ENCODE data around the gene MMP19. TPM values are rescaled to one million over a fixed set of nuclear protein-coding genes. Genes with fewer than 3 reads are reported as not detected.
"Not testable (repeated sequence)": the region's sequence is repeated elsewhere in the genome, so short reads cannot be mapped to it uniquely, and the experiment has no call there.

MMP19 gene
- total RNA-seq, 1 donor from 2014 or later, result 2.2 TPM

GRCh38 chr12:55874443-55874842, 31.7 kb upstream of the MMP19 start:
- peaks cover 16% of the 10 kb centered on the region for H3K9me3 ChIP-seq (replicated peaks)
- intact Hi-C loops (cut with micrococcal nuclease), result no loop called here
- DNase-seq, result no peak
- H3K36me3 ChIP-seq, result no peaks in the 10 kb centered on the region
- no peaks in the 10 kb centered on the region for H3K4me1 ChIP-seq
- TF ChIP-seq, protein P1, sequence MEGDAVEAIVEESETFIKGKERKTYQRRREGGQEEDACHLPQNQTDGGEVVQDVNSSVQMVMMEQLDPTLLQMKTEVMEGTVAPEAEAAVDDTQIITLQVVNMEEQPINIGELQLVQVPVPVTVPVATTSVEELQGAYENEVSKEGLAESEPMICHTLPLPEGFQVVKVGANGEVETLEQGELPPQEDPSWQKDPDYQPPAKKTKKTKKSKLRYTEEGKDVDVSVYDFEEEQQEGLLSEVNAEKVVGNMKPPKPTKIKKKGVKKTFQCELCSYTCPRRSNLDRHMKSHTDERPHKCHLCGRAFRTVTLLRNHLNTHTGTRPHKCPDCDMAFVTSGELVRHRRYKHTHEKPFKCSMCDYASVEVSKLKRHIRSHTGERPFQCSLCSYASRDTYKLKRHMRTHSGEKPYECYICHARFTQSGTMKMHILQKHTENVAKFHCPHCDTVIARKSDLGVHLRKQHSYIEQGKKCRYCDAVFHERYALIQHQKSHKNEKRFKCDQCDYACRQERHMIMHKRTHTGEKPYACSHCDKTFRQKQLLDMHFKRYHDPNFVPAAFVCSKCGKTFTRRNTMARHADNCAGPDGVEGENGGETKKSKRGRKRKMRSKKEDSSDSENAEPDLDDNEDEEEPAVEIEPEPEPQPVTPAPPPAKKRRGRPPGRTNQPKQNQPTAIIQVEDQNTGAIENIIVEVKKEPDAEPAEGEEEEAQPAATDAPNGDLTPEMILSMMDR (IDR thresholded peaks at IDR 0.05; ENCODE audit: borderline replicate concordance), result no peak
- no peak overlapping the region for H3K4me3 ChIP-seq
- H3K27me3 ChIP-seq (ENCODE audit: low read depth), result no peaks in the 10 kb centered on the region
- no peak overlapping the region for H3K27ac ChIP-seq (replicated peaks)

- H3K9me3 ChIP-seq (replicated peaks), result peaks cover 18% of the 10 kb centered on the region
- H3K27me3 ChIP-seq (ENCODE audit: low read depth); H3K36me3 ChIP-seq; H3K27ac ChIP-seq (replicated peaks); intact Hi-C loops (cut with micrococcal nuclease); H3K4me1 ChIP-seq; DNase-seq; H3K4me3 ChIP-seq: not testable (repeated sequence)
These were observed 23.8 kb upstream of the MMP19 start for GRCh38 chr12:55866454-55867004.

DNA sequence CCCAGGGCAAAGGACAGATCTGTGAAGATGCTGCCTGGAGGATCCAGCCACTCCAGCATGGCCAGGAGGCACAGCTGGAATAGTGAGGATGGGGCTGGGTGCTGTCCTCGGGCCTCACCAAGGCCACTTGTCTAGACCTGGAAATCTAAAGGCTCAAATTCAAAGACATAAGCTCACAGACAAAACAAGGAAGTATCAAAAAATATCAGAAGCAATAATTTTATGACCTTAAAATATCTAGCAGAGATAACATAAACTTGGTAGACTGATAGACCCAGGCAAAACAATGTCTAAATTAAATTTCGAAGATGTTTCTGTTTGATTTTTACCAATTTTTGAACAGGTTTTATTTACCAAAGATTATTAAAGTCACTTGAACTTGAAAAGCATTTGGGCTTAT, 22.6 kb upstream of the MMP19 start:
- no peak overlapping the region for H3K27ac ChIP-seq (replicated peaks)
- peaks cover 18% of the 10 kb centered on the region for H3K9me3 ChIP-seq (replicated peaks)
- no peak for DNase-seq
- H3K36me3 ChIP-seq, result no peaks in the 10 kb centered on the region
- TF ChIP-seq, protein P1 (IDR thresholded peaks at IDR 0.05; ENCODE audit: borderline replicate concordance), result no peak
- intact Hi-C loops (cut with micrococcal nuclease), result no loop called here
- H3K27me3 ChIP-seq (ENCODE audit: low read depth), result no peaks in the 10 kb centered on the region
- no peak overlapping the region for H3K4me3 ChIP-seq
- H3K4me1 ChIP-seq, result no peaks in the 10 kb centered on the region

DNA sequence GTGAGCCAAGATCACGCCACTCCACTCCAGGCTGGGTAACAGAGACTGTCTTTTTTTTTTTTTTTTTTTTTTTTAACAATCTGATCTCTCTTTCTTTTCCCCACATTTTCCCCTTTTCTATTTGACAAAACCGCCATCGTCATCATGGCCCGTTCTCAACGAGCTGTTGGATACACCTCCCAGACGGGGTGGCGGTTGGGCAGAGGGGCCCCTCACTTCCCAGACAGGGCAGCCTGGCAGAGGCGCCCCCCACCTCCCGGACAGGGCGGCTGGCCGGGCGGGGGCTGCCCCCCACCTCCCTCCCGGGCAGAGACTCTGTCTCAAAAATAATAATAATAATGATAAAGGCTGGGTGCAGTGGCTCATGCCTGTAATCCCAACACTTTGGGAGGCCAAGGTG, 20.2 kb upstream of the MMP19 start:
- intact Hi-C loops (cut with micrococcal nuclease); H3K27me3 ChIP-seq (ENCODE audit: low read depth); H3K27ac ChIP-seq (replicated peaks); H3K4me3 ChIP-seq; DNase-seq; H3K4me1 ChIP-seq; H3K36me3 ChIP-seq: not testable (repeated sequence)
- H3K9me3 ChIP-seq (replicated peaks), result peaks cover 18% of the 10 kb centered on the region

DNA sequence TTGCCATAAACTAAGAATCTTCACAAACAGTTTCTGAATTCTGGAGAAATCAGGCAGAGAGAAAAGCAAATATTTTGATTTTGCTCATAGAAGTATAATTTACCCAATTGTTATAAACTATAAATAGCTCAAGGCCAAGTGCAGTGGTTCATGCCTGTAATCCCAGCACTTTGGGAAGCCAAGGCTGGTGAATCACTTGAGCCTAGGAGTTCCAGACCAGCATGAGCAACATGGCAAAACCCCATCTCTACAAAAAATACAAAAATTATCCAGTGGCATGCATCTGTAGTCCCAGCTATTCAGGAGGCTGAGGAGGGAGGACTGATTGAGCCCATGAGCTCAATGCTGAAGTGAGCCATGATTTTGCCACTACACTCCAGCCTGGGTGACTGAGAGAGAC, 19.6 kb upstream of the MMP19 start:
- TF ChIP-seq, protein P1 (IDR thresholded peaks at IDR 0.05; ENCODE audit: borderline replicate concordance), result no peak
- no peaks in the 10 kb centered on the region for H3K36me3 ChIP-seq
- DNase-seq, result no peak
- no peak overlapping the region for H3K4me3 ChIP-seq
- intact Hi-C loops (cut with micrococcal nuclease), result no loop called here
- H3K4me1 ChIP-seq, result no peaks in the 10 kb centered on the region
- no peak overlapping the region for H3K27ac ChIP-seq (replicated peaks)
- peaks cover 18% of the 10 kb centered on the region for H3K9me3 ChIP-seq (replicated peaks)
- H3K27me3 ChIP-seq (ENCODE audit: low read depth), result no peaks in the 10 kb centered on the region

DNA sequence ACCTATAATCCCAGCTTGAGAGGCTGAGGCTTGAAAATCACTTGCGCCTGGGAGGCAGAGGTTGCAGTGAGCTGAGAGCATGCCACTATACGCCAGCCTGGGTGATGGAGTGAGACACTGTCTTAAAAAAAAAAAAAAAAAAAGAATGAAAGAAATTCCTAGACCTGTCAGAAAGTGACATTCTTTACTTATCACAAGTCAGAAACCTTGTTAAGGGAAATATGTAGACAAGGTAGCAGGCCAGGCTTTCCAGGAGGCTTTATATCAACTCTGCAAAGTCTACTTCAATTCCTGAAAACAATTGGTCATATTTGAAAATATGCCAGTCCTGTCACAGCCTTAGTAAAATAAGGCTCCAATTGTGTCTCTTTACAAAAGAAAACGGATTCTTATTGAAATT, 19.1 kb upstream of the MMP19 start:
- DNase-seq, result no peak
- H3K4me1 ChIP-seq, result no peaks in the 10 kb centered on the region
- intact Hi-C loops (cut with micrococcal nuclease), result no loop called here
- no peak overlapping the region for H3K4me3 ChIP-seq
- no peaks in the 10 kb centered on the region for H3K36me3 ChIP-seq
- H3K27me3 ChIP-seq (ENCODE audit: low read depth), result no peaks in the 10 kb centered on the region
- no peak overlapping the region for H3K27ac ChIP-seq (replicated peaks)
- peaks cover 18% of the 10 kb centered on the region for H3K9me3 ChIP-seq (replicated peaks)
- TF ChIP-seq, protein P1 (IDR thresholded peaks at IDR 0.05; ENCODE audit: borderline replicate concordance), result no peak

- Histone ChIP-seq H3K27me3 (ENCODE audit: low read depth) (no peaks in the 10 kb centered on the region), H3K36me3 (no peaks in the 10 kb centered on the region), H3K9me3 (replicated peaks) (peaks cover 18% of the 10 kb centered on the region), H3K4me3 (no peak overlapping the region), H3K4me1 (no peaks in the 10 kb centered on the region), H3K27ac (replicated peaks) (no peak overlapping the region)
- DNase-seq, result no peak
- TF ChIP-seq, protein P1 (IDR thresholded peaks at IDR 0.05; ENCODE audit: borderline replicate concordance), result no peak
- intact Hi-C loops (cut with micrococcal nuclease), result no loop called here
These were observed 18.7 kb upstream of the MMP19 start for GRCh38 chr12:55861396-55861795.

All from left ventricle myocardium inferior (tissue), 1 donor.